NCI-H1092 treated with DMSO at 0.1 percent for 48 hours (cell line): ENCODE measurements around the gene RNF138.
"Not testable (repeated sequence)": the region's sequence is repeated elsewhere in the genome, so short reads cannot be mapped to it uniquely, and the experiment has no call there.

Experiments used
- DNase-seq: peaks from one replicate; lab custom pipeline; 2025; lab: John Stamatoyannopoulos, UW

RNF138 gene, protein sequence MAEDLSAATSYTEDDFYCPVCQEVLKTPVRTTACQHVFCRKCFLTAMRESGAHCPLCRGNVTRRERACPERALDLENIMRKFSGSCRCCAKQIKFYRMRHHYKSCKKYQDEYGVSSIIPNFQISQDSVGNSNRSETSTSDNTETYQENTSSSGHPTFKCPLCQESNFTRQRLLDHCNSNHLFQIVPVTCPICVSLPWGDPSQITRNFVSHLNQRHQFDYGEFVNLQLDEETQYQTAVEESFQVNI

DNA sequence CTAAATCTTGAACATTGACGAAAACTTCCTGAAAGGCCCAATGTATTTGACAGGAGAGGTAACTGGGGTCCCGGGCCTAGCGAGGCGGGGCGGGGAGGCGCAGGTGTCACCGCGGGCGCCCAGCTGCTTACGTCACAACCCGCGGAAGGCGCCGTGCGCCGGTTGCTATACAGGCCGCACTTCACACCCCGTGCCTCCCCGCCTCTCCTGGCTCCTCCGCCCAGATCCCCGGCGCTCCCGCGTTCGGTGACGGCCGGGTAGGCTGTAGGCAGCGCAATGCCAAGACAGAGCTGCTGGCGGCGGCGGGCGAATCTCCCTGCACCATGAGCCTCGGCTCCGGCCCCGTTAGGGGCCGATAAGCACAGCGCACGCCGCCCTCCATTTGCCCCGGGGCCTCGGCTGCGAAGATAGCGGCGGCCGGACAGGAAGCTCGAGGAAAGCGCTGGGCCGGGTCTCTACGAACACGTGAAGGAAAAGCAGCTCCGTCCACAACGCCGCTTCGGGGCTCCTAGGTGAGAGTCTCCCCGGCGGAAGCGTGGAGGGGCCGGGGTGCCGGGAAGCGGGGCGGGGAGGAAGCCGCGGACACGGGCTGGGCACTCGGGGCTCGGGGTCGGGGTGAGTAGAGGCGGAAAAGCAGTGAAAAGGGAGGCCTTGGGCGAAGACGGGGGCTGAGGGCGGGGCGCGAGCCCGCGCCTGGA lies at the start of gene RNF138:
RNF138 (plus strand) TSS at position 151 of the 698 bp plus-strand sequence. CDS start 903 bp downstream, outside the sequence.
- peak; percentile 94 for DNase-seq

DNA sequence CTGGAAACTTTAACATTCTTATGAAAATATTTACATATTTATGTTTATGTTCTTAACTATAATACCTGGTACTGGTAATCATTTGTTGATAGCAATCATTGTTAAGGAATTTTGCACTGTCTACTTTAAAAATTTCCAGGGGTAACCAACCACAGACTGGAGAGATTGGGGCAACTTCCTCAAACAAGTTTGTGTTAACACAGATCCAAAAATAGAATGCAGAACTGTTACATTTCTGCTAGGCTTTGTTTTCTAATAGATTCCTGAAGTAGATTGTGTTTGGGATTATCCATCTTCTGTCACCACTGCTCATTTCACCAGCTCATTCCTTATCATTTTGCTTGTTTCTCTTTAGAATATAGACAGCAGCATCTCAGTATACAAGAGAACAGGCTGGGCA lies 49.3 kb upstream of the RNF138 start:
- no peak for DNase-seq

DNA sequence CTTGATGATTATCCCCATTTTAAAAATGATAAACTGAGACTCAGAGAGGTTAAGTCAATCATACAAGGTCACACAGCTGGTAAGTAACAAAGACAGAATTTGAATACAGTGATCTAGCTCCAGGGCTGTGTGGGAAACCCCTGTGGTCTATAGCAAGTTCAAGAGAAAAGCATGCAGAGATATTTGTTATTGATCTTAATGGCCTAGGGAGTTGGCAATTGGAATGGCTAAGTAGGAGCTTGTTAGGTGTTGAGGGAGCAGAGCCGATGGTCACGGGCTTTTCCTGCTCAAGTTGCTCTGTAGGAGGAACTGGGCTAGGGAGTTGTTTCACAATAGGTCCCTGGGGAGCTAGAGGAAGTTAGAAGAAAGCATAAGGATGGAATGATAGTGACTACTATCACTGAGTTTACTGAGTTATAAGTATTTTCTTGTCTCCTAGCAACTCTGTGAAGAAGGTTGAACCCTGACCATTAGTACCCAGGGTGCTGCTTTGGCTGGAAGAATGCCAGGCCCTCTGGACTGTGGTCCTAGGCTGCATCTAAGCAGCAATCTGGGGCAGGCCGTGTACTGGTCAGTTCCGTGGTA lies 43.1 kb upstream of the RNF138 start:
- no peak for DNase-seq

DNA sequence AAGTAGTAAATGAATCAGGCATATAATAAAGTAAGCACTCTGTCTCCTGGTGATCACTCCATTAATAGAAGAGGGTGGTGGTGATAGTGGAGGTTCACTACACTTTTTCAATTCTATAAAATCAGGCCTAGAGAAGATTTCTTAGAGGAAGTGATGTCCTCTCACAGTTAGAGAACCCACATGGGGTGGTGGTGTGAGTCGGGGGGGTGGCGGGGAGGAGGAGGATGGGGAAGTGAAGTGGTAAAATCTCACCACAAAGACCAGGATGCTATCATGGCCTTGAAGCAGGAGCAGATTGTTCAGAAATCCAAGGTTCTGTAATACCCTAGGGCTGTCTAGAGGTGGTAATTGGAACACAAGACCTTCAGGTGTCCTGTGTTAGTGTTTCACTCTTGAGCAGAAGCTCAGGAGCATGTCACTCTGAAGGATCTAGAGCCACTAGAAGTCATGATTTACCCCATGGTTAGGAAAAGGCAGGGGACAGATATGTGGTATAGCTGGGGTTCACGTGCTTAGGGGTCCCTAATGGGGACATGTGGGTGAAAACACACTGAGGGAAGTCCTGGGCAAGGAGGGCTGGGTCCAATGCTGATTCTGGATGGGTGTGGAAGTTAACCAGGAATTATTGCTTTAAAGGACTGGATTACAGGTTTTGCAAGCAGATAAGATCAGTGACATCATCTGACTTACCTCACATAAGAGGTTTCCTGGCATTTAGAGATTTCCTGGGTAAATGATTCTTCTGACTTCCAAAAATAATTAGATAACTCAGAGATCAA lies 42.1 kb upstream of the RNF138 start:
- DNase-seq, result no peak

DNA sequence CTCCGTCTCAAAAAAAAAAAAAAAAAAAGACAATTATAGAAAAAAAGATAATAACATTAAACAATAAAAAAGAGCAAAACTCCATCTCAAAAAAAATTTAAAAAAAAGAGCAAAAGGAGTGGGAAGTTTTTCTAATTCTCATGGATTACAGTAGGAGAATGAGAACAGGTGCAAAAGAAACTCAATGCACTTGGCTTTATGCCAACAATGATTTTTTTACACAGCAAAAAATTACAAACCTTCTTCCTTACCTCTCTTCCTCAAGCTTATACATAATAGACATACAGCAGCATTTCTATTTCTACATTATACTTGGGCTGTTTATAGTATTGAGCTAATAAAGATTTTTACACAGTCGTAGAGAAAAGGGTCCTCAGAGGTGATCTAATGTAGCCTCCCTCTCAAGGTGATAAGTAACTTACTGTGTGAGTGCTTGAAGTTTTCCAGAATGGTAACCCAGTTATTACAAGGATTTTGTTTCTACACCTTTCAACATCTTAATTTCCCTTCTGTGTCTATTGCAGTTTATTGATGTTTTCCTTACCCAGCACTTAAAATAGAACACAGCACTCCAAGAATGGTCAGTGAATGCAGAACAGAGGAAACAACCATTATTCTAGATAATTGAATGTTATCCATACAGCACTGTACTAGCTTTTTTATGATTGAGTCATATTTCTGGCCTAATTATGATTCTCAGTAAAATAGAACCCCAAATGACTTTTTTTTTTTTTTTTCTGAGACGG lies 34.9 kb upstream of the RNF138 start:
- DNase-seq, result peak; percentile 5

DNA sequence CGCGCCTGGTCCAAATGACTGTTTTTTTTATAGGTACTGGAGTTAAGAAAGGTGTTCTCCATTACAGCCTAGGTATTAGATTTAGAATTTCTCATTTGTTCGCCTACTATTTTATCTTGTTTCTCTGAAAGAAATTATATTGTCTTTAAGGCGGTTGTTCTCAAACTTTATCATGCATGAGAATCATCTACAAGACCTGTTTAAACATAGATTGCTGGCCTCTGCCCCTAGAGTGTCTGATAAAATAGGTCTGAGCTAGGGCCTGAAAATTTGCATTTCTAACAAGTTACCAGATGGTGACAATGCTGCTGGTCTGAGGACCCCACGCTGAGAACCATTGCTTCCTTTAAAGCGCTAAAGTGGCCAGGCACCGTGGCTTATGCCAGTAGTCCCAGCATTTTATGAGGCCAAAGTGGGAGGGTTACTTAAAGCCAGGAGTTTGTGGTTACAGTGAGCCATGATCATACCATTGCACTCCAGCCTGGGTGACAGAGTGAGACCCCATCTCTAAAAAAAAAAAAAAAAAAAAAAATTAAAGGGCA lies 34.0 kb upstream of the RNF138 start:
- DNase-seq, result no peak

DNA sequence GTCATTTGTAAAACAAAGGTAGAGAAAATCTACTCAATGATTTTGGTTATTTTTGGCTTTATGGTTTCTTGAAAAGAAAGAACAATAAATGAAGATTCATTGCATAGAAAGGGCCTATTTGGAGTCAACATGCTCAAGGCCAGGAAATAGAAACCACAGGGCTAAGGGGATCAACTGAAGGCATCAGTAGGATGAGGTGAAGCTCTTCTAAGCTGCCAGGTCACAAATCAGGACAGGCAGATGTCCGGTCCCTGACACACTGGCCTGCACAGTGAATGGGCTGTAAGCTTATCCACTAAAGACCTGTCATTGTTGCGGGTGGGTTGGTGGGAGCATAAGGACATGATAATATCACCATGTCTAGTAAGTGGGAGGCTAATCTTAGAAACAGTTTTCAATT lies 31.6 kb upstream of the RNF138 start:
- DNase-seq, result no peak

DNA sequence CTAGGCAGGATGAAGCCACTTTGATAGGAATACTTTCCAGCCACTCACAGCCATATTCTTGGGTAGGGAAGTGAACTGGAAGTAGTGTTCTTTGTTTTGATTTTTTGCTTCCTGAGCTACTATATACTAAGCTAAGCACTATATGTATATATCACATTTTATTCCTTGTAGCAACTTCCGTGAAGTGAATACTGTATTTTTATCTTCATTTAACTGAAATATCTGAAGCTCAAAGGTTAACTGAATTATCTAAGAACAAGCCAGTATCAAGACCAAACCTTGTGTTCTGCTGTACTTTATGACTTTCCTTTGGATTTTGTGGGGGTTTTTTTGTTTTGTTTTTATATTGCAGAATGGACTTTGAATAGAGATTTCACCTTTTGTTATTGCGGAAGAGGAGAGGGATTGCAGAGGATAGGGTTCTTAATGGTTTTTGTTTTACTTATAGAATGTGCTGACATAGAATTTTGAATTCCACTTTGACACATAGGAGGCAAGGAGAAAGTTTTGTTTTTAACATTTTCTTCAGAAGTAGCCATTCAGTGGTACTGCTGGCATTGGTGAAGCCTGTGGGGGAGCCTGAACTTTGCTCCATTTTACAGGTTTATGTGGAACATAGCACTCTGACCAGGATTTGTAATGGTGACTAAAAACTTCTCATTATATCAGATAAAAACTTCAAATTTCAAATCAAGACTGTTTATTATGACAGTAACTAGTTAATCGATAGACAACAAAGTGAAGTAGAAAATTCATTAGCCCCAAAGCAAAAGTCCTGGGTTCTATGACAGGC lies 24.1 kb upstream of the RNF138 start:
- DNase-seq, result no peak

DNA sequence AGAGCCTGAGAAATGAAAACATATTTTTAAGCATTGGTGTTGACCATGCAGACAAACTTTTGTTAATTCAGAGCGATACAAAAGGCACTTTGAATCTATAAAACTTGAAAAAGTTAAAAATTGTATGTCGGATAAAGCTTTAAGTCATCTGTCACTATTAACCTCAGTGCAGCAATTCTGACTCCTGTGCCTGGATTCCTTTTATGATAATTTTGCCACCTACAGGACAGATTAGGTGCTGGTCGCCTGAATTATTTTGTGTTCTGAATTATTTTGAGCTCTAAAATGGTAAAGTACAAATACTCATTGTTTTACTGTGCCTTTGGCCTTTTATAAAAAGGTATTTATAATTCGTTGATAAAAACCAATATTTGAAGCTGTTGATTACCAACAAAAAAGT lies 19.4 kb upstream of the RNF138 start:
- DNase-seq, result no peak

DNA sequence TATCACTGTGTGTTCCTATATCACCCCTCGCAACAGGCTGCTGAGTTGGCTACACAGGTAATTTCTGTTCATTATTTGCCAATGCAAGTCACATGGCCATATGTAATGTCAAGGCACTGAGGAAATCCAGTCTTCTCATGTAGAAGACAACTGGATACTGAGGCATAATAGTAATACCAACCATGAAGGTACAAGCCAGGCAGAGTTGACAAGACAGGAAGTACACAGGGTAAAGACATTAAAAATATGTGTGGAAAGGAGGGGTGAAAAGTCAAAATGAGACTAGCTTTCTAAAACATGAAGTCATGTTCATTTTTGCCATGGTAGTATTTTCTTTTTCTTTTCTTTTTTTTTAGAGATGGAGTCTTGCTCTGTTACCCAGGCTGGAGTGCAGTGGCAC lies 17.5 kb upstream of the RNF138 start:
- DNase-seq, result no peak

DNA sequence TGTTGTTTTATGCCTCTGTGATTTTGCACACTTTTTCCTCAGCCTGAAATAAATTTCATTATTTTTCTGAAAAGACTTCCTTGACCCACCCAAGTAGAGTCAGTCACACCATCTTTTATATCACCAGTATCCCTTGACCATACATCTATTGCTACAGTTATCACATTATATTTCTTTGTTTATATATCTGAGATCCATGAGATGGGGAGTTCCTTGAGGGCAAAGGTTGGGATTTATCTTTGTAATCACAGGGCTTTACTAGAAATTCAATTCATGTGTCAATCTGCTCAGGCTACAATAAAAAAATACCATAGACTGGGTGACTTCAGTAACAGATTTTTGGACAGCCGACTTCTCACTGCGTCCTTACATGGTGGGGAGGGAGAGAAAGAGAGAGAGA lies 12.8 kb upstream of the RNF138 start:
- DNase-seq, result no peak

DNA sequence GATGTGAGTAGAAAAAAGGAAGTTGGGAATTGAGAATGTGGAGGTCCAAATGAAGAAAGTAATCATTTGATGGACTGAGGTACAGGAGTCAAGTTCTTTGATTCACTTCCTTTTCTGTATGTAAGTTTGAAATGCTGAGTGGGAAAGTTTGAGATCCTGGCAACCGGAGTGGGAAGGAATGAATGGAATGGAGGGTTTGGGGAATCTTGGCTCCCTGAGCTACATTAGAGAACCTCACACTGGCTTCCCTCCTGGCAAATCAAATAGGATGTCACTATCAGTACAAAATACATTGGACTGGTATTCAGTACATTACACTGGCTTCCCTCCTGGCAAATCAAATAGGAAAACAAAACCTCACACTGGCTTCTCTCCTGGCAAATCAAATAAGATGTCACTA lies 9.8 kb upstream of the RNF138 start:
- no peak for DNase-seq

DNA sequence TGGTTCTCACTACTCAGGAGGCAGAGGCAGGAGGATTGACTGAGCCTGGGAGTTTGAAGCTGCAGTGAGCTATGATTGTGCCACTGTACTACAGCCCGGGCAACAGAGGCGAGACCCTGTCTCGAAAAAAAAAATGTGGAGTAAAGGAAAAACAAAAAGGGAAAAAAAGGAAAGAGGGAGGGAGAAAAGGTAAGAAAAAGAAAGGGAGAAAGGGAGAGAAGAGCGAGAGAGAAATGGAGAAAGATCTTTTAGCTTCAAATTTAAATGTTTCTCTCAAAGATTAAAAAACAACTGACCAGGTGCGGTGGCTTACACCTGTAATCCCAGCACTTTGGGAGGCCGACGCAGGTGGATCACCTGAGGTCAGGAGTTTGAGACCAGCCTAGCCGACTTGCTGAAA lies 7.9 kb upstream of the RNF138 start:
- no peak for DNase-seq

DNA sequence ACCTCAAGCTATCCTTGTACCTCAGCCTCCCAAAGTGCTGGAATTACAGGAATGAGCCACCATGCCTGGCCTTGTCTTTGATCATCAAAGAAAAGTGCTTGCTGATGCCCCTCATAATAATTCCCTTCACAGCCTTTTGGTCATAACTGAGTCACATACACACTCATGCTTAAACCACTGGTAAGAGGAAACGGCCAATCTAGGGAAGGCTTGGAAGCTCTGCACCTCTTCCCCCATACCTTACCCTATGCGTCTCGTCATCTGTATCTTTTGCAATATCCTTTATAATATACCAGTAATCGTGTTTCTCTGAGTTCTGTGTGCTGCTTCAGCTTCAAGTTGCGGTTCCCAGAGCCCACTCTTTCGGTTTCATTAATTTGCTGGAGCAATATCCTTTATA lies 4.8 kb upstream of the RNF138 start:
- no peak for DNase-seq

DNA sequence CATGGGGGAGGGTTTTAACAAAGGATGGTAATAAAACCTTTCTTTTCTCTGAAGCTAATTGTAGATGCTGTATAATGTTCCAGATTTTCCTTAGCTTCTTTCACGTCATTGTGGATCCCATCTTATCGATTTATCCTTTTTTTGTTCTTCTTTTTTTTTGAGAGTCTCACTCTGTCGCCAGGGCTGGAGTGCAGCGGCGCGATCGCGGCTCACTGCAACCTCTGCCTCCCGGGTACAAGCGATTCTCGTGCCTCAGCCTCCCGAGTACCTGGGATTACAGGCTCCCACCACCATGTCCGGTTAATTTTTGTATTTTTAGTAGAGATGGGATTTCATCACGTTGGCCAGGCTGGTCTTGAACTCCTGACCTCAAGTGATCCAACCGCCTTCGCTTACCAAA lies 843 bp upstream of the RNF138 start:
- not testable (repeated sequence) for DNase-seq

DNA sequence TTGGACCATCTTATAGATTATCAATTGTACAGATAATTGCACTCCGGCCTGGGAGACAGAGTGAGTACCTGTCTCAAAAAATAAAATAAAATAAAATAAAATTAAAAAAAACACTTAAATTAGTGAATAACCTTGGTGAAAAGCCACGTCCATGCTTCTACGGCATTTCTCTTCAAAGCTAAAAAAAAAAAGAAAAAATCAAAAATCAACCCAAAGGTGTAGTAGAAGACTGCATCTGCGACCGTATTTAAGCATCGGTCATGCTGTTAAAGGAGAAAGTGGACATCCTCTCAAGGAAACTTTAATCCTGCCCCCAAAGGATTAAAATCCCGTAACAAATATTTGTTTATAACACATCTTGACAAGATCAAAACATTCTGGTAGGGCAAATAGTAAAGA lies 350 bp upstream of the RNF138 start:
- no peak for DNase-seq

DNA sequence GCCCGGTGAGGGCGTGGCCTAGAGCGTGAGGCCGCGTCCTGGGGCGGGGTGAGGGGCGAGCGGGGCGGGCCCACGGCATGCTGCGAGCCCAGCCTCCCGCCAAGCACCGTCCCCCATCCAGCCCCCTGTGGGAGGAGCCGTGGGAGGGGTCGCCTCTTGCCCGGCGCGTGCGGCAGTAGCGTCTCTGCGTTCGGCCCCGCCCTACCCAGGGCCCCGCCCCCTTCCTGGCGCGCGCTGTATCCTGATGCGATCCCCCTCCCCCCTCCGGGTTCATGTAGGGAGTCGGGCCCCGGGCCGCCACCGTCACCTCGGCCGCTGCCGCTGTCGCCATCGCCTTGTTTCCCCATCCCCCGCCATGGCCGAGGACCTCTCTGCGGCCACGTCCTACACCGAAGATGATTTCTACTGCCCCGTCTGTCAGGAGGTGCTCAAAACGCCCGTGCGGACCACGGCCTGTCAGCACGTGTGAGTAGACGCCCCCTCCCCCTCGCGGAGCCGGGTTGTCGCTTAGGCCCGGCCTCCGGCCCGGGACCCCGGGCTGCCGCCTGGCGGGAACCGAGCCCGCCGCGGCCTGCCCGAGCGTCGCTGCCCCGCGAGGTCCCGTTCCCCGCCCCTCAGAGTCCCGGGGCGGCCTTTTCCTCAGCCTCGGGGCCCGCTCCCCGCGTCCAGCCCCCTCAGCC lies 888 bp downstream of the RNF138 start:
- DNase-seq, result peak; percentile 99

DNA sequence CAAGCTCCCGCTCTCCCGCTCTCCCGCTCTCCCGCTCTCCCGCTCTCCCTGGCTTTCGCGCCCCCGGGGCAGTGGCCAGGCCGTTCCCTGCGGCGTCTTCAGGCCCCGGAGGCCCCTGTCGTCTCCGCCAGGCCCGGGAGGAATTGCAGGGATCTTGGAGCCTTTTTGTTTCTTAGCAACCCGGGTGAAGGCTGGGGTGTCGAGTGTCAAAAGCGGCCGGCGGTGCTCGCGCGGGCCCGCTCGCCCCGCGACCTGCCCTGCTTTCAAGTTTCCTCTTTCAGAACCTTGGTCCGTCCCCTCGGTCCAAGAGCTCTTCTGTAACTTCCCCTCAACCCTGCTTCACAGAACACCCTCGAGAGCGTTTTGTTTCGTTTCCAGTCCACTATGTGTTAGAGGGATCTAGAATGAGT lies 1.4 kb downstream of the RNF138 start:
- DNase-seq, result peak; percentile 54

DNA sequence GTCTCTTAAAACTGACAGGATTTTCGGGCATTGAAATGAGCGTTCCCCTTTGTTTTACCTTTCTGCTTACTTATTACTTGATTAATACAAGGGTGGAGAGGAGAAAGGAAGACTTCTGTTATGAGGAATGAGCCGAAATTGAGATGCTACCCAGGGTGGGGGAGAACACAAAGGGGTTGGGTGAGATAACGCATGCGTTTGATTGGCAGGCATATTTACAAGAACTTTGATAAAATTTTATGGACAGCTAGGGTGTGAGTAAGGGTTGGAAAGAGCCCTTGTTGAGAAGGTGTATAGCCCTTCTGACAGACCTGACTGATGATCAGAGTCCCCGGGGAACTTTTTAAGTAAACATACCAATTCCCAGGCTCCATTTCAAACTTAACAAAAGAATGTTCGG lies 1.8 kb downstream of the RNF138 start:
- DNase-seq, result no peak

DNA sequence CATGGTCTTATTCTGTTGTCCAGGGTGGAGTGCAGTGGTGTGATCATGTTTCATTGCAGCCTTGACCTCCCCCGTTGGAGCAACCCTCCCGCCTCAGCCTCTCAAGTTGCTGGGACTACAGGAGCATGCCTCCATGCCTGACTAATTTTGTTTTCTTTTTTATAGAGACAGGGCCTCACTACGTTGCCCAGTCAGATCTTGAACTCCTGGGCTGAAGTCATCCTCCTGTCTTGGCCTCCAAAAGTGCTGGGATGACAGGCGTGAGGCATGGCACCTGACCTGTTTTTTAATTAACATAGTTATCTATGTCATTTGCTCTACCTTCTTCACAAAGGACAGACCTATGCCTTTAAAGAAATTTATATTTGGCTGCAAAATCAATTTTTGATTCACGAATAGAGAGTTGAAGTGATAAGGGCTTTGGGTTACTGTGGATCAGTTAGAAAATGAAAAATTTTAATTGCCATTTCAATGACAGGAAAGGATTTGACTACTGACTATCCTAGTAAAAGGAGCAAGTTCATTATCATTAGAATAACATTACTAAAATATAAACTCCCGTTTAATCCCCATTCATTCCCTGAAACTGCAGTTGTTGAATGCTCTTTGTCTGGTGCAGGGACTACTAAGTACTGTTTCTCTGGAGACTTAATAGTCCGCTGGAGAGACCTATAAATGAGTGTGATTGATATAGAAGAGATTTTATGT lies 3.7 kb downstream of the RNF138 start:
- no peak for DNase-seq
